KMS-11 (cell line): ENCODE measurements around the gene GSE1.

Source experiments
- H2AFZ ChIP-seq: fragments of 200-600 bp; sonication (generic); 2 replicates; pipeline ENCODE4 v1.6.1; 2016; ENCODE audit warnings: antibody characterized with exemption, mixed run types, low read depth
- H3K27ac ChIP-seq: fragments of 200-600 bp; sonication (generic); 2 replicates; pipeline ENCODE4 v1.6.1; 2016; ENCODE audit warnings: mild to moderate bottlenecking, mixed run types
- H3K27me3 ChIP-seq: fragments of 200-600 bp; sonication (generic); 2 replicates; pipeline ENCODE4 v1.6.1; 2017; ENCODE audit warnings: mild to moderate bottlenecking, low read depth, mixed run types, moderate library complexity; ENCODE audit not compliant: insufficient read depth
- H3K36me3 ChIP-seq: fragments of 200-600 bp; sonication (generic); 2 replicates; pipeline ENCODE4 v1.6.1; 2017; ENCODE audit warnings: mild to moderate bottlenecking, mixed run types; ENCODE audit not compliant: insufficient read depth
- H3K4me1 ChIP-seq: fragments of 200-600 bp; sonication (generic); 2 replicates; pipeline ENCODE4 v1.6.1; 2016; ENCODE audit warnings: mild to moderate bottlenecking, low read depth, mixed run types; ENCODE audit not compliant: poor library complexity, severe bottlenecking
- H3K4me2 ChIP-seq: fragments of 200-600 bp; sonication (generic); 2 replicates; pipeline ENCODE4 v1.7.0; 2016; ENCODE audit warnings: mild to moderate bottlenecking, mixed run types
- H3K4me3 ChIP-seq: fragments of 200-600 bp; sonication (generic); IDR thresholded peaks from 2 replicates; pipeline ENCODE4 v1.6.1; 2017; ENCODE audit warnings: low read depth, low read length, mixed read lengths; ENCODE audit not compliant: insufficient read depth
- H3K79me2 ChIP-seq: fragments of 200-600 bp; sonication (generic); 2 replicates; pipeline ENCODE4 v1.6.1; 2016; ENCODE audit warnings: low read depth, mixed run types; ENCODE audit not compliant: insufficient read depth
- H3K9ac ChIP-seq: fragments of 200-600 bp; sonication (generic); 2 replicates; pipeline ENCODE4 v1.6.1; 2016; ENCODE audit warnings: mild to moderate bottlenecking, mixed run types
- H4K20me1 ChIP-seq: fragments of 200-600 bp; sonication (generic); 2 replicates; pipeline ENCODE4 v1.6.1; 2016; ENCODE audit warnings: mild to moderate bottlenecking, mixed run types; ENCODE audit not compliant: insufficient read depth
- CTCF ChIP-seq: fragments of 200-600 bp; sonication (generic); conservative IDR thresholded peaks from 2 replicates; pipeline ENCODE4 v1.6.1; 2017; ENCODE audit warnings: low read depth, mild to moderate bottlenecking, antibody characterized with exemption, low read length, moderate library complexity, mixed read lengths

Gene GSE1

GRCh38 chr16:85635545-85636140 is 22.5 kb downstream of the GSE1 start:
- H4K20me1 ChIP-seq, result no peaks in the 10 kb centered on the region
- no peak for TF ChIP-seq CTCF
- no peak overlapping the region for H3K27ac ChIP-seq
- peaks cover 15% of the 10 kb centered on the region; the same call in 1 of the 2 replicates for H3K79me2 ChIP-seq
- no peaks in the 10 kb centered on the region for H3K4me1 ChIP-seq
- H2AFZ ChIP-seq, result no peak overlapping the region
- H3K36me3 ChIP-seq, result no peaks in the 10 kb centered on the region
- H3K27me3 ChIP-seq, result no peaks in the 10 kb centered on the region
- no peak overlapping the region for H3K4me2 ChIP-seq
- no peak overlapping the region for H3K9ac ChIP-seq
- H3K4me3 ChIP-seq, result no peak overlapping the region

- Histone ChIP-seq H4K20me1 (no peaks in the 10 kb centered on the region), H3K27ac (no peak overlapping the region), H3K4me1 (no peaks in the 10 kb centered on the region), H3K4me2 (no peak overlapping the region), H3K79me2 (peaks cover 8% of the 10 kb centered on the region; the same call in 1 of the 2 replicates), H3K9ac (no peak overlapping the region), H3K36me3 (no peaks in the 10 kb centered on the region), H2AFZ (no peak overlapping the region), H3K4me3 (no peak overlapping the region), H3K27me3 (no peaks in the 10 kb centered on the region)
- TF ChIP-seq CTCF, result no peak
Measured at GRCh38 chr16:85636234-85636812, 23.2 kb downstream of the GSE1 start.

- no peak overlapping the region for H2AFZ ChIP-seq
- TF ChIP-seq CTCF, result no peak
- no peak overlapping the region for H3K9ac ChIP-seq
- H4K20me1 ChIP-seq, result no peaks in the 10 kb centered on the region
- no peak overlapping the region for H3K4me3 ChIP-seq
- 0 out of 2 replicates have a peak, but pooled peaks cover 7% of the 10 kb centered on the region for H3K79me2 ChIP-seq
- no peaks in the 10 kb centered on the region for H3K36me3 ChIP-seq
- H3K27ac ChIP-seq, result no peak overlapping the region
- H3K27me3 ChIP-seq, result no peaks in the 10 kb centered on the region
- no peaks in the 10 kb centered on the region for H3K4me1 ChIP-seq
- no peak overlapping the region for H3K4me2 ChIP-seq
Measured at GRCh38 chr16:85637061-85637807, 24.1 kb downstream of the GSE1 start.

DNA sequence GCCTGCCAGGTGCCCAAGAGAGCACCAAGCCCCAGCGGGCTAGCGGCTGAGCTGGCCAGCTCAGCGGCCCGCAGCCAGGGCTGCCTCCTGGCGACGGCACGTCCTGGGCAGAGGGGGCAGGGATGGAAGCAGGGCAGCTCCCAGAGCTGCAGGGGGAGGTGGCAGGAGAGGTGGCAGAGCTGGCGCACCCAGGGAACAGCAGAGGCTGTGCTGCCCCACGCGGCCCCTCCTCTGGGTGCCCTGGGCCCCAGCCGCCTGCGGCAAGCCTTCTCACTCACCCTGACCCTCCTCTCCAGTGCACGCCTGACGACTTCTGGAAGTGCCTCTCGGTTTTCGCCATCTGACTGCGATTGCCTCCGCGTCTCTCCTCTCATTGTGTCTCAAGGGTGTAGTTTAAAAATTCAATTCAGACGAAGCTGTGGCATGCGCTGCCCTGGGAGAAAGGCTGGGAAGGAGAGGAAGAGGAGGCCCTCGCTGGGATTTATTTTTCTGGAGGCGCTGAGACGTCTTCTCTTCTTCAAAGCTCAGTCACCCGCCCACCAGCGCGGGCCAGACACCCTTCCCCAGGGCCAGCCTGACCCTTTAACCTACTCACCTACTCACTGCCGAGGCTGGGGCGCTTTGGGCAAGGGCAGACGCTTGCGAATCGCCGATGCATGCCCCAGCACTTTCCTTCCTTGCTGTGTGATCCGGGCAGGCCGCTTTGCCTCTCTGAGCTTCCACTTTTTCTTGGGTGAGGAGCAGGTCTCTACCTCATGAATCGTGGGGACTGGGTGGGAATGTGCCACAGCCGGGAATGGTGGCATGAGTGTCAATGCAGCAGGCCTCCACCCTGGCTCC is 24.9 kb downstream of the GSE1 start:
- TF ChIP-seq CTCF, result no peak
- no peaks in the 10 kb centered on the region for H3K4me1 ChIP-seq
- no peak overlapping the region for H3K9ac ChIP-seq
- no peak overlapping the region for H3K4me3 ChIP-seq
- H4K20me1 ChIP-seq, result no peaks in the 10 kb centered on the region
- no peaks in the 10 kb centered on the region for H3K36me3 ChIP-seq
- H3K27ac ChIP-seq, result no peak overlapping the region
- no peak overlapping the region for H2AFZ ChIP-seq
- H3K27me3 ChIP-seq, result no peaks in the 10 kb centered on the region
- H3K4me2 ChIP-seq, result no peak overlapping the region
- 0 out of 2 replicates have a peak, but pooled peaks cover 7% of the 10 kb centered on the region for H3K79me2 ChIP-seq
